MG63 (cell line): ENCODE results near the gene TMOD1. TPM values are rescaled to one million over a fixed set of nuclear protein-coding genes. Genes with fewer than 3 reads are reported as not detected.
"Not testable (repeated sequence)": the region's sequence is repeated elsewhere in the genome, so short reads cannot be mapped to it uniquely, and the experiment has no call there.

Experiments used
- DNase-seq: peaks from one replicate; pipeline ENCODE4 v3.0.0-alpha.2; 2020
- H3K27me3 ChIP-seq: fragments of 250-450 bp; sonication (Bioruptor Pico); 2 replicates; pipeline ENCODE4 v1.5.1; 2020; ENCODE audit warnings: mild to moderate bottlenecking, moderate library complexity
- H3K36me3 ChIP-seq: fragments of 250-450 bp; sonication (Bioruptor Pico); 2 replicates; pipeline ENCODE4 v1.5.1; 2020; ENCODE audit warnings: mild to moderate bottlenecking, moderate library complexity
- H3K4me3 ChIP-seq: fragments of 250-450 bp; sonication (Bioruptor Pico); 2 replicates; pipeline ENCODE4 v1.5.1; 2020; ENCODE audit warnings: mild to moderate bottlenecking, moderate library complexity
- H3K9me3 ChIP-seq: fragments of 250-450 bp; sonication (Bioruptor Pico); 2 replicates; pipeline ENCODE4 v1.5.1; 2020; ENCODE audit warnings: mild to moderate bottlenecking, moderate library complexity
- total RNA-seq: library from RNA; depleted of rRNA; stranded (reverse); fragments of >200 nt; shearing (Covaris generic); gene quantifications from 2 replicates; pipeline ENCODE4 v1.2.3, GENCODE V29; 2014; ENCODE audit warnings: low replicate concordance

TMOD1 gene
- total RNA-seq, 1 experiment from 2014 or later, result not detected

DNA sequence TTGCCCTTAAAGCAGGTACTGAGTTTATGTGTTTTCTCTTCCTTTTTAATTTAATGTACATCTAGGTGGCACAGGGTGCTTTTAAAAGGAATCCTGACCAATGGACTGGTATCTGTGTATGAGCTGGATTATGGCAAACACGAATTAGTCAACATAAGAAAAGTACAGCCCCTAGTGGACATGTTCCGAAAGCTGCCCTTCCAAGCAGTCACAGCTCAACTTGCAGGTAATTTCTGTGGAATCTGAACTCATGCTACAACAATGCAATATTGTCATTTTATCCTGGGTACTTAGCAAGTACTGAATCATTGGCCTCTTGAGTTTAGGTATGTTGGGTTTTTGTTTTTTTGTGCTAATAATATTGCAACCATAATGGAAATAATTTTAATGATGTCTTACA lies 14.4 kb upstream of the TMOD1 start:
- no peaks in the 10 kb centered on the region for H3K27me3 ChIP-seq

DNA sequence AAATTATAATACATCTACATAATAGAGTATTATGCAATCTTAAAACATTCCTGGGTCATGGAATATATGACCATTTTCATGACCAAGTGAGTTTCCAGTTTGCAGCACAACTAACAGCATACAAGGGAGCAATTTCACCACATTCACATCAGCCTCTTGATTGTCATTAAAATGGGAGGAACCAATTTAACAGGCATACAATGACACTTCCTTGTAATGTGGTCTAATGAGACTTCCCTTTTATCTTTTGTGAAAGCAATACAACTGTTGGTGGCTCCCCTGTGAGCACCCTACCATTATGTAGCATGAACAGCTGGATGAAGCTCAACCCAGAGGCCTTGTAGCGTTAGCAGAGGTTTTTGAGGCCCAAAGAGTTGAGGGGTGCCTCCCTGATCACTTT lies 13.6 kb upstream of the TMOD1 start:
- Histone ChIP-seq H3K27me3 (no peaks in the 10 kb centered on the region), H3K36me3 (no peaks in the 10 kb centered on the region), H3K9me3 (no peaks in the 10 kb centered on the region), H3K4me3 (no peak overlapping the region)
- no peak for DNase-seq

More for the DNA sequence above, 14.4 kb upstream of the TMOD1 start:
- H3K9me3 ChIP-seq, result no peaks in the 10 kb centered on the region
- H3K4me3 ChIP-seq, result no peak overlapping the region
- no peaks in the 10 kb centered on the region; the same call in 1 of the 2 replicates for H3K36me3 ChIP-seq
- no peak for DNase-seq

DNA sequence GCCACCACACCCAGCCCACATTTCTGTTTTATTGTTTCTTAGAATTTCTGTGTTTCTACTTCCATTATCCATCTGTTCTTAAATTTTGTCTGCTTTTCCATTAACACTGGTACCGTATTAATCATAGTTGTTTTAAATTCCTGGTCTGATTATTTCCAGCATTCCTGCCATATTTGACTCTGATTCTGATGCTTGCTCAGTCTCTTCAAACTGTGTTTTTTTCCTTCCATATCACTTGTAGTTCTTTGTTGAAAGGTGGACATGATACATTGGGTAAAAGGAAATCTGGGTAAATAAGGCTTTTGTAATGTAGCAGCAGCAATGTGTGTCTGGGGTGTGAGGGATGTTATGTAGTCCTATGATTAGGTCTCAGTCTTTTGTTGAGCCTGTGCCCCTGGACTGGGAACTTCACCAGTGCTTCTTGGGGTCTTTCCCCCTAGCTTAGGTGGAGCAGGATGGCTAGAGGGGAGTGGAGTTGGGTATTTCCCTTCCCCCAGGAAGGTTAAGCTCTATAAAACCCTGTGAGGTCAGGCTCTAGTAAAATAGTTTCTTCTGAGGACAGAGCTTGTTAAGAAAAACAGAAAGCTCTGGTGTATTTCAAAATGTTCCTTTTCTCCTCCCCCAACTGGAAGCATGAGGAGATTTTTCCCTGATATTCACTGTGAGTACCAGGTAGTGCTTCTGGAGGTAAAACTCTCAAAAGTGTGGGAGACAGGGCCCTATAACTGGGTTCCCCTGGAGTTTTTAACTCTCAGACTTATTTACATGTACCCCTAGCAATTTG lies 10.1 kb upstream of the TMOD1 start:
- Histone ChIP-seq H3K9me3 (no peaks in the 10 kb centered on the region), H3K36me3 (no peaks in the 10 kb centered on the region), H3K4me3 (no peak overlapping the region), H3K27me3 (no peaks in the 10 kb centered on the region)
- DNase-seq, result no peak

DNA sequence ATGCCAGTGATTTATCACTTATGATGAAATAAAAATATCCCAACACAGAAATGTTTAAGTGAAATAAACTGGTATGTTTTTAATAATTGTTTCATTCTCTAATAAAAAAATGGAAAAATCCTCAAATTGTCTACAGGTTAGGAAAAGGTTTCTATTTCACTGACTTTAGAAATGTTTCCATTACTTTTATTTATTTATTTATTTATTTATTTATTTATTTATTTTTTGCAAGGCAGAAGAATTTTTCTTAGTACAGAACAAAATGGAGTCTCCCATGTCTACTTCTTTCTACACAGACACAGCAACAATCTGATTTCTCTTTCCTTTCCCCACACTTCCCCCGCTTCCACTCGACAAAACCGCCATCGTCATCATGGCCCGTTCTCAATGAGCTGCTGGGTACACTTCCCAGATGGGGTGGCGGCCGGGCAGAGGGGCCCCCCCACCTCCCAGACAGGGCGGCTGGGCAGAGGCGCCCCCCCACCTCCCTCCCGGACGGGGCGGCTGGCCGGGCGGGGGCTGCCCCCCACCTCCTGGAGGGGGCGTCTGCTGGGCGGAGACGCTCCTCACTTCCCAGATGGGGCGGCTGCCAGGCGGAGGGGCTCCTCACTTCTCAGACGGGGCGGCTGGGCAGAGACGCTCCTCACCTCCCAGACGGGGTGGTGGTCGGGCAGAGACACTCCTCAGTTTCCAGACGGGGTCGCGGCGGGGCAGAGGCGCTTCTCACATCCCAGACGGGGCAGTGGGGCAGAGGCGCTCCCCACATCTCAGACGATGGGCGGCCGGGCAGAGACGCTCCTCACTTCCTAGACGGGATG lies 3.7 kb upstream of the TMOD1 start:
- H3K27me3 ChIP-seq, result peaks cover 25% of the 10 kb centered on the region
- DNase-seq, H3K4me3 ChIP-seq, H3K36me3 ChIP-seq, H3K9me3 ChIP-seq: not testable (repeated sequence)

DNA sequence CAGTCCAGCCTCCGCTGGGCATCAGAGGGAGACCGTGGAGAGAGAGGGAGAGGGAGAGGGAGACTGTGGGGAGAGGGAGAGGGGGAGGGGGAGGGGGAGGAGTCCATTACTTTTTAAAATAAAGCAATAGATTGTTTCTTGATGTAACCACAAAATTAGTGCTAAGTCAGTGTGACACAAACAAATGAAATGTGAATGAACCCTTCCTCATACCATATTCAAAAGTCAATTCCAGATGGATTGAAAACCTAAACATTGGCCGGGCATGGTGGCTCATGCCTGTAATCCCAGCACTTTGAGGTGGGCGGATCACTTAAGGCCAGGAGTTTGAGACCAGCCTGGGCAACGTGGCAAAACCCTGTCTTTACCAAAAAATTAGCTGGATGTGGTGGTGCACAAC lies 2.6 kb upstream of the TMOD1 start:
- not testable (repeated sequence) for H3K36me3 ChIP-seq, DNase-seq, H3K4me3 ChIP-seq

DNA sequence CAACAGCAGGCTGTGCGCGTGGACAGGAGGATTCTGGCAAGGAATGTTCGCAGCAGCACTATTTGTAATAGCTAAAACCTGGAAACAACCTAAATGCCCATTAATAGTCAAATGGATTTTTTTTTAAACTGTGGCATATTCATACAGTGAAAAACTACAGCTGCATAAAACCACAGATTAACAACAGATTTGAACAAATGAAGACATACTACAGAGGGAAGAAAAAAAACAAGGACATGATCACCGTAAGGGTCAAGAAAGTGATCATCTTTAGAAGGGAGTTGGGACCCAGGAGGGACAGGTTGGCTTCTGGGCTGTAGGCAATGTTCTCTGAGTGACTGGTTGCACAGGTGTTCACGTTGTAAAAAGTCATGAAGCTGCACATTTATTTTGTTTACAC lies 1.2 kb upstream of the TMOD1 start:
- H3K27me3 ChIP-seq, result peaks cover 27% of the 10 kb centered on the region
- no peak for DNase-seq

More for the DNA sequence above, 2.6 kb upstream of the TMOD1 start:
- peaks cover 27% of the 10 kb centered on the region for H3K27me3 ChIP-seq
- not testable (repeated sequence) for H3K9me3 ChIP-seq

DNA sequence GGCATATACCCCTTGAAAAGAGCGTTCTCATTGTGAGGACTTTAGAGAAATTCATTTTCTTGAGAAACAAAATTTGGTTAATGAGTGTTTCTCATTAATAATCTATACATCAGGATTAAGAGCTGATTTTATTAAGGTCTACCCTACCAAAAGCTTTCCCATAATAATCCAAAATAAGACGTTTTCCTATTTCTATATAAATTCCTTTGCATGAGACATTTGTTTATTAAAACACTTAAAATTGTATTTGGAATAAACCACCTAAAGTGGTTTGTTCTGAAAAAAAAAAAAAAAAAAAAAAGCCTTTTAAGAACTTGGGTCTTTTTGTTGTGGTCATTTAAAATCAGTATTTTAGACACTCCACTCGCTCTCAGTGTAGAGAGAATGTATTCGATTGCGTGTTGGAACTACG lies 695 bp upstream of the TMOD1 start:
- H3K9me3 ChIP-seq, result no peaks in the 10 kb centered on the region; the same call in none of the 2 replicates
- H3K27me3 ChIP-seq, result peaks cover 27% of the 10 kb centered on the region
- peak overlapping the region; percentile 30 for H3K4me3 ChIP-seq
- DNase-seq, result no peak
- no peaks in the 10 kb centered on the region for H3K36me3 ChIP-seq

More for the DNA sequence above, 1.2 kb upstream of the TMOD1 start:
- H3K4me3 ChIP-seq, result no peak overlapping the region
- no peaks in the 10 kb centered on the region for H3K36me3 ChIP-seq
- H3K9me3 ChIP-seq, result no peaks in the 10 kb centered on the region; the same call in none of the 2 replicates

DNA sequence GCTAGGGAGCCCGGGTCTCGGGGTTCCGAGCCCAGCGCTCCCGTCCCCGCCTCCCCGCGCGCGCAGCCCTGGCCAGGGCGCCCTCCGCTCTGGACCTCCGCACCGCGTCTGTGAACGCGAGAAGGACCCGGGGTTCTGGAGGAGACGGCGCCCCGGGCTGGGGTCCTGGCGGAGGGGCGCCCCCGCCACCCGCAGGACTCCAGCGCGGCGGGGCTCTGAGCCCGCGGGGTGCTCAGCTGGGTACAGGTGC lies 431 bp downstream of the TMOD1 start:
- no peak for DNase-seq
- Histone ChIP-seq H3K27me3 (peaks cover 27% of the 10 kb centered on the region), H3K4me3 (peak overlapping the region; percentile 51), H3K9me3 (no peaks in the 10 kb centered on the region; the same call in none of the 2 replicates), H3K36me3 (no peaks in the 10 kb centered on the region)

DNA sequence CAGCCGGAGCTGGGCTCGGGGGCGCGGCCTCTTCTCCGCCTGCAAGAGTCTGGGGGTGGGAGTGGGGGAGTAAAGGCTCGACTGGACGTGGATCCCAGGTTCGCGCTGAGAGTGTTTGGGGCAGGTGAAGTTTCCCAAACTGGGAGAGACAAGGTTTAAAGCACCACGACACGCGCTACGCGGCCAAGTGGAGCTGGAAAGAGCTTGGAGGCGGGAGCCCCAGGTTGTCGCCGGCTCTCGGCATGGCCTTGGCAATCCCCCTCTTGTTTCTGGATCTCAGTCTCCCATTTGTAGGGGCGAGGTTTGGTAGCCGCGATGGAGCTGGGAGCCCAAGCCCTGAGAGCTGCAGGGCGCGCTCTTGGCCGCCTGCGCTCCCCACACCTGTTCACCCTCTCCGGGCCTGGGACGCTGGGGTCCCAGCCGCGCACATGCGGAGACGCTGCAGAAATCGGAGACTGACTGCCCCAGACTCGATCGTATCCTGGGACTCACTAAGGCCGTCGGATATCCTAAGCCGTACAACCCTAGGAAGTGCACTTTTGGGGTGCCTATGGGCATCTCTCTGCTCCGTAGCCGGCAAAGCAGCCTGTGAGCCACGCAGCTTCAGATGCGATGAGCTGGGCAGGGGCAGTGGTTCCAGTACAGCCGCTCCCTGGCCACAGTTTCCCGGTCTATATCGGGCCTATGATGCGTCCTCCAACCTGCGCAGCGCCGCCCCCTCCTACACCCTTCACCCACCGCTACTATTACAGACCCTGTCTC lies 937 bp downstream of the TMOD1 start:
- H3K36me3 ChIP-seq, result no peaks in the 10 kb centered on the region
- H3K9me3 ChIP-seq, result no peaks in the 10 kb centered on the region; the same call in none of the 2 replicates
- no peak for DNase-seq
- H3K4me3 ChIP-seq, result peak overlapping the region; percentile 51
- peaks cover 27% of the 10 kb centered on the region for H3K27me3 ChIP-seq

DNA sequence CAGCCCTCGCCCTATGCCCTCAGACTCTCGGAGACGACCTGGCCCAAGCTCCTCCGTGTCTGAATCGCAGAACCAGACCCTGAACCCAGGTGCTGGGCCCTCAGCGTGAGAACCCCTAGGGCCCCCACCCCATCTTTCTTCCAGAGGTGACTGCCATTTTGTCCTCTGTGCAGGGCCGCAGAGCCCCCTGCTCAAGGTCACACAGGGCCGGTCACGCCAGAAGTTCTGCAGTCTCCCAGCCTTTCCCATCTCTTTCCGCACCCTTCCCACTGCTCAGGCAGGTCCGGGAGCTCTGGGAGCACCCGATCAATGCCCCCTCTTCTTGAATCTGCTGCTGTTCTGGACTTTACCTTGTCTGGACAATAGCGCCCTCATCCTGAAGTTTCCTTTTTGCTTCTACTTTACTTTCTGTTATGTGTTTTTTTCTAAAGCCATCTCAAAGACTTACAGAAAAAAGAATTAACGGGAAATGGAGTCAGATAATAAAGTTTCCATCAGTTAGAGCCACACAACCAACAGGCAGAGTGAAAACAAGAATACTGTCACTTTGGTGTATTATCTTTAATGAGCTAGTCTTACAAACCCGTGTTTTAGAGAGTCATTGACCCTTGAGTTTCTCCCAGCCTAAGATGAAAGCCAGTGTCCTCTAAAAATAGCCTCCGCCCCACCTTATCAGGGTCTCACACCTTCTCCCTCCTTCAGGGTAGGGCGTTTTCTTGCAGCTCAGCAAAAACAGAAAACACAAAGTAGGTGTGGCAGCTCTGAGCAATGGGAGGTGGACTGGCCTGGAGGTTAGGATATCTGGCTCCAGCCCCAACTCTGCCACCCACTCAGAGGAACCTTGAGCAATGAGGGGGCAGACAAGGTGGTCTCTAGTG lies 1.8 kb downstream of the TMOD1 start:
- Histone ChIP-seq H3K4me3 (no peak overlapping the region), H3K27me3 (peaks cover 27% of the 10 kb centered on the region), H3K9me3 (no peaks in the 10 kb centered on the region; the same call in 1 of the 2 replicates), H3K36me3 (no peaks in the 10 kb centered on the region)
- no peak for DNase-seq

DNA sequence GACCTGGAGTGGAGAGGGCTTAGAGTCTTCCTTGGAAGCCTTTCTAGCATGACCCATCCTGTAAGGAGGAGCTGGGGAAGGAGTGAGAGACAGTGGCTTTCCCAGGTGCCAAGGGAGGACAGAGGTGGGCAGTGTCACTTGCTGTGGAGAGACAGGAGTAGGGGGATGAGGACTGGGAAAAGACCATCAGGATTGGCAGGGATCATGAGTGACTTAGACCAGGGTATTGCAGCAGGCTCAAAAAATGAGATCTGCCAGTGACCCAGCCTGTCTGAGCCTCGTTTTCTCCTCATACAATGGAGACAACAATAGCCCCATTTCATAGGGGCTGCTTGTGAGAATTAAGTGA lies 2.4 kb downstream of the TMOD1 start:
- no peak for DNase-seq
- no peaks in the 10 kb centered on the region; the same call in 1 of the 2 replicates for H3K9me3 ChIP-seq
- H3K36me3 ChIP-seq, result no peaks in the 10 kb centered on the region
- no peak overlapping the region for H3K4me3 ChIP-seq
- peaks cover 27% of the 10 kb centered on the region for H3K27me3 ChIP-seq

DNA sequence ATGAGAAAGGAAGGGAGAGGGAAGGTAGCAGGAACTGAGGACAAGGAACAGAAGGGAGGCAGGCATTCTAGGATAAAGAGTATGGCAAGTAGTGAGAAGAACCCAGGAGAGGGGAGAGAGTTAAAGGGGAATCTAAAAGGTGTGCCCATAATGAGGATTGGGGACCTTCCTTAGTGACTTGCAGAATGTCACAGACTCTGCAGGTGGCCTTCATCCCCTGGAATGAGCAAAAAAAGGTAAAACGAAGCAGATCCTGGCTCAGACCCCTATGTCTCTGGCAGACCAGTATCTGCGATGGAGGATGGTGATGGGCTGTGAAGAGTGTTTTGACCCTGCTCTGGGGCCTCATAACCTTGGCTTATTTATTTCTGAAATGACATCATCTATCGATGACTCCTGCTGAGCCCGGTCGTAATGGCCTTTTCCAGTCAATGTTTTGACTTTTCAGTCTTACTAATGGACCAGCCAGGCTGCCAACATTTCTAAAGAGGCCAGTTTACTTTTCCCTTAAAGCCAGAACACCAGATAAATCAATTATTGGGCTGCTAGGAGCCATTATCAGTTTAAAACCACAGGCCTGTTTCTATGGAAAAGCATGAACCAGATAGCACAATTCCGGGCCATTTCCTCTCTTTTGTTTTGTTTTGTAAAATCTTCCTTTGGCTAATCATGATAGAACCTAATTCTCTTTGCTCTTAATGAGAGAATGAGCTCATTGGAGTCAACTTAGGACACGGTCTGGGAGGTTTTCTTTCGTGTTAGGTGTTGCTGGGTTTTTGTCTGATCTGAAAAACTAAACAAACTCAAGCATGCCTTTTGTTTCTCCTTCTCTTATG lies 3.1 kb downstream of the TMOD1 start:
- Histone ChIP-seq H3K27me3 (peaks cover 27% of the 10 kb centered on the region), H3K4me3 (no peak overlapping the region), H3K36me3 (no peaks in the 10 kb centered on the region), H3K9me3 (no peaks in the 10 kb centered on the region; the same call in 1 of the 2 replicates)
- DNase-seq, result peak; percentile 32

DNA sequence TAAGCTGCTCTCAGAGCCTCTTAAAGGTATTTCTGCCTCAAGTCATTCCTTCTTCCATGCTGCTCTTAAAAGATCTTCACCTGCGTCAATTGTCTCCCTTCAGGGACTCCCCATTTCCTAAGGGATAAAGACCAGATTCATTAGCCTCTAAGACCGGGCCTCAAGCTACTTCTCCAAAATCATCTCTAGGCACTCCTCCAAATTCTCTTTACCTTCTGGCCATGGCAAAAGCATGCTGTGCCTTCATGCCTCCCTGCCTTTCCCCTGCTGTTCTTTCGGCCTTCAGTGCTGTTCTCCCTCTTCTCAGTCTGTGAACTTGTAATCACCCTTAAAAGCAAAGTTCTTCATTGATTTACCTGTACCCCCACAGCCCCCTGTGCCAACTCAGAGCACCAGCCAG lies 4.4 kb downstream of the TMOD1 start:
- Histone ChIP-seq H3K36me3 (no peaks in the 10 kb centered on the region), H3K9me3 (no peaks in the 10 kb centered on the region), H3K27me3 (peaks cover 14% of the 10 kb centered on the region), H3K4me3 (no peak overlapping the region)
- no peak for DNase-seq

DNA sequence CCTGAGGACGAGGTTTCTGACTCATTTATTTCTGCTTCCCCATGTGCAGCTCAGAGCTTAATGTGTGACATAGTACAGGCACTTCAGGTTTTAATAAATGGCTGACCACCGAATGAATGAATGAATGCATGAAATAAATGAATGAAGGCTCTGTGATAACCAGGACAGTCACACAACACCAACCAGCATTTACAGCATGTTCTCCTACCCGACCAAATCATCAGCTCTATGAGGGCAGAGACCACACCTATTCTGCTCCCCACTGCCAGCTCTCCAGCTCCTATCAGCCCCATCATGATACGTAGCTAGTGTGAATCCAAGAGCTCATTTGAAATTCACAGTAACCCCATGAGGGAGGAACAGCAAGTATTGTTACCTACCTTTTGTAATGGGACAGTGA lies 4.8 kb downstream of the TMOD1 start:
- H3K27me3 ChIP-seq, result peaks cover 10% of the 10 kb centered on the region
- no peak for DNase-seq
- H3K9me3 ChIP-seq, result no peaks in the 10 kb centered on the region
- no peak overlapping the region for H3K4me3 ChIP-seq
- no peaks in the 10 kb centered on the region for H3K36me3 ChIP-seq

DNA sequence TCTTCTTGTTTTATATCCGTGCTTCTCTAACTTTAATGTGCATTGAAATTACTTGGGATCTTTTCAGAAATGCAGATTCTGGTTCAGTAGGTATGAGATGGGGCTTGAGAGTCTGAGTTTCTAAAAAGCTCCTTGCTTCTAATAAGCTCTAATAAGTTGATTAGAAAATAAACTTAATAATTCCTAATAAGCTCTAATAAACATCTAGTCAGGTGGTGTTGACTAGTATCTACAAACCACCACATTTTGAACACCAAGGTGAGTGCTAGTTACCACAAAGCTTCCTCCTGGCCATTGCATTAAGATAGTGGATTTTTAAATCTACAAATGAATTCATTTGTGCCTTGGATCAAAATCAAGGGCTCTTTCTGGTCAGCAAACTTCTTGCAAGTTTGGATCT lies 5.3 kb downstream of the TMOD1 start:
- peaks cover 9% of the 10 kb centered on the region for H3K27me3 ChIP-seq
- no peak overlapping the region for H3K4me3 ChIP-seq
- H3K9me3 ChIP-seq, result no peaks in the 10 kb centered on the region
- no peaks in the 10 kb centered on the region for H3K36me3 ChIP-seq
- DNase-seq, result no peak
